Measurements from ENCODE around the gene MISFA.
"Not testable (repeated sequence)": the region's sequence is repeated elsewhere in the genome, so short reads cannot be mapped to it uniquely, and the experiment has no call there.

The MISFA gene

DNA sequence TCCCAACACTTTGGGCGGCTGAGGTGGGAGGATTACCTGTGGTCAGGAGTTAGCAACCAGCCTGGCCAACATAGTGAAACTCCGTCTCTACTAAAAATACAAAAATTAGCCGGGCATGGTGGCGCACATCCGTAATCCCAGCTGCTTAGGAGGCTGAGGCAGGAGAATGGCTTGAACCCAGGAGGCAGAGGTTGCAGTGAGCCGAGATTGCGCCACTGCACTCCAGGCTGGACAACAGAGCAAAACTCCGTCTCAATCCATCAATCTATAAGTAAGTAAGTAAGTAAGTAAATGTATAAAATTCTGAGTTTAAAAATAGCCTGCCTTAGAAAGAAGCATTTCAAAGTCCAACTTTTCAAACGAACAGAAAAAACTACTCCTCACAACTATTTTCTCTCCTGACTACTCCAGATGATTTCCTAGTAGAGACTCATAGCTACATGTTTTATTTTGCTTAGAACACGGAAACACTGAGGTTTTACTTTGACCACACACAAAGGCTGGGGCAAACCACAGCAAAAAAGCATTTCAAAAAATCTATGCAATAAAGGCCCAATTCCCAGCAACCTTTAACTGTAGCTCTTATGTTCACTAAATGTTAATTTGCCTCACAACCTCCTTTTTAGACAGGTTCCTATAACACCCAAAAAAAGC lies 18.2 kb downstream of the MISFA start:
- no peak for DNase-seq (ENCODE audit: low read depth in 2 of 2)

DNA sequence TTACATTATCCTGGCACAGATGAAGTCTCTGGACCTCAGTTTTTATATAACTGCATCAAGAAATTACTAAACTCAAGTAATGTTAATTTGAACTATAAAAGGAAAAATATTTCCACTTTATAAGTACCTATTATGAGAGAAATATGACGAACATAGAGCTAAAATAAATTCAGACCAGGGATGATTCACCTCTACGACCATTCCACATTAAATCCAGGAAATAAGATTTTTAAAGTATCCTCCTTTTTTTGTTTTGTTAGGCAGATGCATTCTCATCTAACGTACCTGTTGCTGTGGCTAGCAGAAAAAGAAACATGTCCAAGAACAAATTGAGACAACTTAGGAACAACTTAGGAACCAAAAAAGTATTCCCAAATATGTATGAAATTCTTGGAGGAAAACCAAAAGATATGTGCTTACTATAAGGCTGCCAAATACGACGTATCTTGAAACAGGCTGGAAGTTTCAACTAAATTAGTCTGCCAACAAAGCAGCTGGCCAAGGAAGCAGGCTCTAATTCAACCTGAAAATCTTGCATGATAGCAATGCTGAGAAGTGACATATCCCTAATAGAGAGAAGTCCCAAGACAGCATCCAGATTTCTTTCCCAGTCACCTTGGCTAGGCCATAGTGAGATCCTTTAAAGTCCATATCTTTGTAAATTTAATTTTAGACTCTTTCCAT lies 18.9 kb downstream of the MISFA start:
- DNase-seq (ENCODE audit: low read depth in 2 of 2), result no peak

DNA sequence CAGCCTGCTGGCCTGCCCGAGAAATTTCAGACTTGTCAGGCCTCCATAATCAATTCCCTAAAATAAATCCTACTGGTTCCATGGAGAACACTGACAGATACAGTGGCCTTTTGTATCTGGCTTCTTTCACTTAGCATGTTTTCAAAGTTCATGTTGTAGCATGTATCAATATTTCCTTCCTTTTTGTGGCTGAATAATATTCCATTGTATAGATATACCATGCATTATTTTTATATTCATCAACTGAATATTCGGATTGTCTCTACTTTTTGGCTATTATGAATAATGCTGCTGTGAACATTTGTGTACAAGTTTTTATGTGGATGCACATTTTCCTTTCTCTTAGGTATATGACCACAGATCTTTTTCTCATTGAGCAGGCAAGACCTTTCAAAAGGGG lies 24.1 kb downstream of the MISFA start:
- DNase-seq (ENCODE audit: low read depth in 2 of 2), result no peak

DNA sequence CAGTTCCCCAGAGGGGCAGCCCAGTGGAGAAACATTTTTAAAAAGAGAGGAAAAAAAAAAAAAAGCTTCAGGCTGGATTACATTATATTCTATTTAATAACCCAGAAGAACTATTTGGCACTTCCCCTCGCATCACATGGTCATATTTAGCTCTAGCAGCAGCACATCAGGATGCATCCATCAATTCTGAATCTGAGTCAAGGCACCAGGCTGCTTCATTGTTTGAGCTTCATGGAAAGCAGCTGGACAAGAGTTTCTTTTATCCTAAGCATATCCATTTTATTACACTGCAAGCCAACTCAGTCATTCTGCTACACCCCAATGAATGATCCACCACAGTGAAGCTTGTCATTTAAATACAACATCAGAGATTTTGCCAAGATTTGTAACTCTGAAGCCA lies 24.6 kb downstream of the MISFA start:
- DNase-seq (ENCODE audit: low read depth in 2 of 2), result no peak

DNA sequence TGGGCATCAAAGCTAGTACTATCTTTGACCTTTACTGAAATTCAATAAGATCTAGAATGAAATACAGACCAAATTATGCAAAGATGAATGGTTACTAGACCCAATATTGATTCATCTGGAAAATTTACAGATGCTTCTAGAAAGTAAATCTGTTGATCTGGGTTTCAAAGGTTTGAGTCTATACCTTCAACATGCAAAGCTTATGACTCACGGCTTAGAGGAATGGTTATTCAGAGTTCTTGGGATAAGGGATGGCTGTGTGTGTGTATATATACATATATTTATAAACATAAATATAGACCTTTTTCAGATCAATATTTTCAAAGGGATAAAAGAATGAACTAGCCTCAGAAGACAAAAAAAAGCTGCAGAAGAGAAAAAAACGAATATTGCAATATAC lies 33.3 kb downstream of the MISFA start:
- DNase-seq (ENCODE audit: low read depth in 2 of 2), result no peak

DNA sequence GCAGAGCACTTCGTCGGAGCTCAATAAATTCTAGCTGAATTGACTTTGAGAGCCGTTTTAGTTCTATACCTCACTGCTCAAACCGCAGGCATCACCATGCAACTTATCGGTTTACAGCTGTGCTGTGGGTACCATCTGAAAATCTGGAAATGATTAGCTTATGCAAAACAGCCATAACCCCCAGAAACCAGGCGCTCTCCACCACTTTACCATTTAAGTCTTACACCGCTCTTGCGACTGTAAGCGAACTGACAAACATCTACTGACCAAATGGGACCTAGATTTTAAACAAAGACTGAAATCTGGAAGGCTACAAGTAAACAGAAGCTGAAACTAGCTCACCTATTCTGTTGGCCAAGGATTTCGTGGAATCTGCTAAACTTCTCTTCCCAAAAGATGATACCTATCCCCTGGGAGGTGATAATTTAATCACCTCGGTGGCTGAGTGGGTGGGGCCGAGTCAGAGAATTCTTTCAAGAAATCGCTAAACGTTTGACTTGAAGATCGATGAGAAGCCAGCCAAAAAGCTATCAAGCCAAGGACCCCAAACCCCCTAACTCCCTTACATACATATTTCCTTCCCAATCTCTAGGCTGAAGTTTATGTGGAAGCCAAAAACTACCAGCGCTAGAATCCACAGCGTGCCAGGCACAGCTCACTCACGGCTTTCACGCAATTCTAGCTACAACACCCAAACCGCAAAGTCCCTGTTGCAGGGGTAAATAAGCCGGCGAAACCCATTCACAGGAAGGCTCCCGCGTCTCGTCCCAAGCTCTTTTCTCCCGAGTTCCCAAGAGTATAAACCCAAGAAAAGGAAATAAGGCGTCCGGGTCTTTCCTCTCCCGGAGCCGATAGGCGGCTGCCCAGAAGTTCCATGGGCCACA lies 33.9 kb downstream of the MISFA start:
- peak; percentile 24 to 30 for DNase-seq (ENCODE audit: low read depth in 2 of 2)

DNA sequence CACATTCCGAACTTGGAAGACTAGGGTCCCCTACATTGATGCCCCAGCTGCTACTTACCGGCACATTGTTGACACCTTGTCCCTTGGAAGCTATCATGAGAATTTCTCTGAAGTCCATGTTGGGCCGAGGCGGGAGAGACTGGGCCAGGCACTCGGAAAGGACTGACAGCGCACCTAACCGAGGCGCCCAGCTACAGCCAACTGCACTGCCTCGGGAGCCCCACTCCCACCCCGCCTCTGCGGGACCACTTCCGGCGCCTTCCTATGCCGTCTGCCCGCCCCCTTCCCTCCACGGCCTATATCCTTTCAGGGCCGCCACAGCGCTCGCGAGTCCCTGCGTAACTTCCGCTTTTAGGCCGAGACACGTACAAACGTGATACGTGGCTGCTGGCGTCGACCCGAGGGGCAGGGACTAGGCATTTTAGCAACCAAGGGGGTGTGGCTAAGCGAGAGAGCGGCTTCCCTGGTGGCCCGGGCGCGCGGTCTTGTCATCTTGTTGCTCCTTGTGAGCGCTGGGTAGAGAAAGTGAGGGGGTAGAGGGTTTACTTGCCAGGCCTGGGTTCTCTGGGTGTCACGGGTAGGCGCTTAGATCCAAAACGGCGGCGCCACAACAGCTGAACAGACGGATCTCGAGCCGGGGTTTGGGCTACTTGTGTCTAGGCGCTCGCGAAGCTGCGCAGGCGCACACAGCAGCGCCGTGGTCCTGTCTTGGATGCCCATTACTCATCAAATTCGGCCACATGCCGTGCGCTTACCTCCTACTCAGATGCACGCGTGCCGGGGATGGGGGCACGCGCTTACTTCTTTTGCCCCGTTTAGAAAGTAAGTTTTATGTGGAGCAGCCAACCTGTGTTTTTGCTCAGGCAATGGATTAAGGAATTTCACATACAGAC lies 34.8 kb downstream of the MISFA start, which contains the start of gene SPTY2D1:
Gene SPTY2D1 (minus strand): TSS at position 203 of the 893 bp plus-strand sequence. CDS start 85 bp downstream, at position 118.
- peak; percentile 99 for DNase-seq (ENCODE audit: low read depth in 2 of 2)

DNA sequence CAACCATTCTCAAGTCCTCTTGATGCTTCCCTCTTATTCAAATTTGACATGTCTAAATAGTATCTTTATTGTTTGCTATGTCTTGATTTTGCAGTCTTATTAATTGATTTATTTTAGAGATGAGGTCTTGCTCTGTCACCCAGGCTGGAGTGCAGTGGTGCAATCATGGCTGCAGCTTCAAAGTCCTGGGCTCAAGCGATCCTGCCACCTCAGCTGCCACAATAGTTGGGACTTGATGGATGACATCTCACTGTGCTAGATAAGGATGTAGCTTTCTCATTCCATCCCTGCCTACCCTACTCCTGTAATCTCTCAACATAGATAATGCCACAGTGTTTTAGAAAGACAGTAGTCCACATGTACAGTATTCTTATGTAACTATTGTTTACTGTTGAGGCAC lies 42.1 kb downstream of the MISFA start:
- no peak for DNase-seq (ENCODE audit: low read depth in 2 of 2)

DNA sequence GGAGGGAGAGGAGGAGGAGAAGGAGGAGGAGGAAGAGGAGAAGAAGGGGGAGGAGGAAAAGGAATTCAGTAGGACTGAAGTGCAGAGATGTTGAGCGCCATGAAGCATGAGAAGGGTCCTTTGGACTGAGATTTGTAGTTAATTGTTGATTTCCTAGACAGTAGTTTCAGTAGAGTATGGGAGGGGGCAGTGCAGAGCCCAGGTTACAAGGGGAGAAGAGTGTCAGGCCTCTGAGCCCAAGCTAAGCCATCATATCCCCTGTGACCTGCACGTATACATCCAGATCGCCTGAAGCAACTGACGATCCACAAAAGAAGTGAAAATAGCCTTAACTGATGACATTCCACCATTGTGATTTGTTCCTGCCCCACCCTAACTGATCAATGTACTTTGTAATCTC lies 43.4 kb downstream of the MISFA start:
- DNase-seq (ENCODE audit: low read depth in 2 of 2), result not testable (repeated sequence)

DNA sequence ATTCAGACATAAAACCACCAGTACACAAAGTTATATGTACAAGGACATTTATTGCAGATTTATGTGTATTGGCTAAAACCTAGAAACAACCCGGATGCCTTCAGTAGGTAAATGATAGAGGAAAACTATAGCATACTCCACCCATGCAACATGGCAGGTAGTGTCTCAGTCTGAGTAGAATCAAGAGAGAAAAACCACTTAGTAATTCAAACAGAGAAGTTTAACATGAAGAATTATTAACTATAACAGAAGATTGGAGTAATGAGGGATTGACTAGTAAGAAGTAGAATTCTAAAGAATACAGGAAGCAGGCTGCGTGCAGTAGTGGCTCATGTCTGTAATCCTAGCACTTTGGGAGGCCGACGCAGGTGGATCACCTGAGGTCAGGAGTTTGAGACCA lies 50.8 kb downstream of the MISFA start:
- no peak for DNase-seq (ENCODE audit: low read depth in 2 of 2)

DNA sequence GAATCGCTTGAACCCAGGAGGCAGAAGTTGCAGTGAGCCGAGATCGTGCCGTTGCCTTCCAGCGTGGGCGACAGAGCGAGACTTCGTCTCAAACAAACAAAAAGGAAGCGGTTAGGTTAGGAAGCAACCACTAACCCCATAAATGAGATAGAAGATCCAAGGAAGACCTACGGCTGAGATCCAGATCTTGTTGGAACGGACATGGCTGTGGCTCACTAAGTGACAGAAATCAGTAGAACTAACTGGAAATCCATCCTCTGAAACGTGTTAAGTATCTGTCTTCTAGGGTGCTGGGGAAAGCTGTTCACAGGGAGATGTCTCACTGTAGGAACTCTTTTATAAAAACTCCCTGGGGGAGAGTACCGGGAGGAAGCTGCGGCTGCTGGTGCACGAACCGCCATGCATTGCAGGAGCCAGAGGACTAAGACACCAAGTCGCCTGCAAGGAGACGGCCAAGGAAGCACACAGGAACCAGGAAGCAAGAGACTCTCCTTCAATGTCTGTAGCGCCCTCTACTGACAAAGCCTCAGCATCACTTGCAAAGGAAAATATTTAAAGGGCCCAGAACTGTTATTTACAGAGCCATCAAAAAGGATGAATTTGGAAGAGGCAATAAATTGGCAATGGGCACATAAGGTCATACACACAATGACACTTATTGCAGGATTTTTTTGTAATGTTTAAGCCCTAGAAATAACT lies 51.4 kb downstream of the MISFA start:
- peak; percentile 32 to 34 for DNase-seq (ENCODE audit: low read depth in 2 of 2)
